ENCODE data around the gene HMGB4.

Gene HMGB4, protein sequence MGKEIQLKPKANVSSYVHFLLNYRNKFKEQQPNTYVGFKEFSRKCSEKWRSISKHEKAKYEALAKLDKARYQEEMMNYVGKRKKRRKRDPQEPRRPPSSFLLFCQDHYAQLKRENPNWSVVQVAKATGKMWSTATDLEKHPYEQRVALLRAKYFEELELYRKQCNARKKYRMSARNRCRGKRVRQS

GRCh38 chr1:33863779-33864178 lies at the start of gene HMGB4:
TSS of gene HMGB4 (plus strand) at chr1:33864079. CDS start at chr1:33864192, 113 bp downstream.
- DNase-seq (ENCODE audit: low spot score), result no peak

GRCh38 chr1:33814166-33814565 lies 49.7 kb upstream of the HMGB4 start:
- no peak for DNase-seq (ENCODE audit: low spot score)

DNA sequence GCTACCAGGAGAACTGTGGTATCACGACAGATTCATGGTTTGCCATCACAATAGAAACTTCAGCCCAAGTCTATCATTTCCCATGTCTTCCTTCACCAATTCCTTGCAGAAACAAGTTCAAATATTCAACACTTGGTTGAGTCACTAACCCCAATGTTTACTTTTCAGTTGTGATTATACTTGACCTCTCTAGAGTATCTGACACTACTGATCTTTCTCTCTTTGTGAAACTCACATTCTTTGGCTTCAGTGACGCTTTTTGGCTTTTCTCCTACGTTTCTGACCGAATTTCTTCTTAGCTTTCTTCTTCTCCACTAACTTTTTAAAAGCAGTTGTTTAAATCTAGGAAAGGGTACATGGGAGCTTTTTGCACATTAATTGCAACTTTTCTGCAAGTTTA lies 48.8 kb upstream of the HMGB4 start:
- no peak for DNase-seq (ENCODE audit: low spot score)

DNA sequence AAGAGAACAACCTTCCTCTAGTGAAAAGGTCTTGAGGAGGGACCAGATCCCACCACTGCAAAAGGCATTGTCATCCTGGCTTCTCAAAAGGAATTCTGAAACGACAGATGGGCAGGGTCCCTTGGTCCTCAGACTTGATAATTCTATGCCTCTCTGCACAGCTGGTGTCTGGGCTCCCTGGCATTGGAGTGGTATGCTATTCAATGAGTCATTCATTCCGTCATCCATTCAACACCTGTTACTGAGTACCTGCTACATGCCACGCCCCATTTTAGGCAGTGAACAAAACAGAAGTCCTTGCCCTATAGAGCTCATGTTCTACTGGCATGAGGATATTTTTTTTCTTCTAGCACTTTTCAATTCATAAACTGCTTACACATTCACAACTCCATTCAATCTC lies 45.8 kb upstream of the HMGB4 start:
- no peak for DNase-seq (ENCODE audit: low spot score)

DNA sequence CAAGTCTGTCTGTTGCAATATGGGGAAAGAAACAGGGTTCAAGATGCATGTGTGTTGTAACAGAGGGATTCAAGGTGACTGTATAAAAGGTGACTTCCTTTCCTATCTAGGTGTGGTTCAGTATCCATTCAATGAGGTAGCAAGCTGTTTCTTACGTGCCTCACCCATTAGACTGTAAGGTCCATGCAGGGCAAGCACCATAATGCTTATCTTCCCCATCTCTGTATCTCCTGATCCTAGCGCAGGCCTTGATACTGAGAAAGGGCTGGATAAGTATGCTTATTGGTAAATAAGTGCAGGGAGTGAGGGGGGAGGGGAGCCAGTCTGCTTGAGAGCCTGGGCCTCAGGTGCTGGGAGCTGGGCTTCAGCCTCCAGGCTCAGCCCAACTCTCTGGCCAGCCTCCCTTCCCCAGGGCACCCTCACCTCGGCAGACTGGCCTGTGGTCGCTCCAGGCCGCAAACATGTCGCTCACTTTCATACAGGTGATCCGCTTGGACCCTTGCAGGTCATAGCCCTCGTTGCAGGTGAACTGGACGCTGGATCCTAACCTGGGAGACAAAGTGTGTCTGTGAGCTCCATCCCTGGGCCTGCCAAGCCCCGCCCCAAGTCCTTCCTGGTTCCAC lies 44.5 kb upstream of the HMGB4 start:
- DNase-seq (ENCODE audit: low spot score), result no peak

DNA sequence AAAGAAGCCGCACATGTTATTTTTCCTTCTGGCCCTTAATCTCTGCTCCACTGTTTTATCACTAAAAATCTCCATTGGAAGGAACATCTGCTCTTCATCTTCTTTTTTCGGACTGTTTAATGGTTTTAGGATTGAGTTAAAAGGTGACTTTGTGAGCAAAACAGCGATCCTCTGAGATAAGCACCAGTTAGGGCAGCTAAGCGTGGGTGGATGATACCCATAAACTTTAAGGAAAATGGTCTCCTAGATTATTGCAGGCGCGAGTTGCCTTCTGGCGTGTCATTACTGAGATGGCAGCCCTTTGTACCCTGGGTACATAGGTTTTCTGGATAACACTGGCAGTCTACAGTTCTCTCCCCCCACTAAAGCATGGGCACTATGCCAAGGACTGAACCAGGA lies 44.0 kb upstream of the HMGB4 start:
- DNase-seq (ENCODE audit: low spot score), result no peak

- DNase-seq (ENCODE audit: low spot score), result no peak
Observed at GRCh38 chr1:33820804-33821203, 43.1 kb upstream of the HMGB4 start.

DNA sequence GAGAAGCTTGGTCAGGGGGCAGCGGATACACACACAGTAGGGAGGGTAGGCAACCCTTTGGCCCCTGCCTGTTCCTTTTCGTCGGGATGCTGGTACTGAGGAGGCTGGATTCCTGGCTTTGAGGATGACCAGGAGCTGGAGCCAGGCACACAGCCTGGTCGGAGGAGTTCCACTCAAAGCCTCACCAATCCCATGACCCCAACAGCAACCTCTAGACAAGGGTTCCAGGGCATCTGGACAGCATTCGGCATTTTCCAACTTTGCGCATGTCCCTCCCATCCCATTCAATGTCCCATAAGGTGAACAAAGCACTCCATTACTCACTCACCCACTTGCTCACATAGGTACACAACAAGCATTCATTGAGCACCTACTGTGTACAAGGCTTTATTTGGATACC lies 42.6 kb upstream of the HMGB4 start:
- no peak for DNase-seq (ENCODE audit: low spot score)

DNA sequence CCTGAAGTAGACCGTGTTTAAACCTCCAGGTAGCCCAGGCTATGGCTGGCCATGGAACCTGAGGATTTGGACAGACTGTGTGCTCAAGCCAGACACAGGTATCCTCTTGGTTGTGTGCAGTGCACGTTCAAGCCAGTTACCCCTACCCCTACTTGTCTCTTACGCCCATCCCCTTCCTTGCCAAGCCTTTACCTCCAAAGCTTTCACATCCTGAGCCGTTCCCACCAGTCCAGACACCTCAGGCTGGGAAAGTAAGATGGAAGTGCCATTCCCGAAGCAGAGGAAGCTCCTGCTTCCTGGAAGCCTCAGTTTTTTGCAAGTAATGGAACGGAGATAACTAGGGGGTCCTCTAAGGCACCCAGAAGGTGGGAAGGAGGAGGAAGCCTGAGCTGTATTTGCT lies 41.5 kb upstream of the HMGB4 start:
- DNase-seq (ENCODE audit: low spot score), result no peak

- DNase-seq (ENCODE audit: low spot score), result no peak
Observed at GRCh38 chr1:33823401-33823800, 40.5 kb upstream of the HMGB4 start.

GRCh38 chr1:33823830-33824229 lies 40.0 kb upstream of the HMGB4 start:
- DNase-seq (ENCODE audit: low spot score), result no peak

DNA sequence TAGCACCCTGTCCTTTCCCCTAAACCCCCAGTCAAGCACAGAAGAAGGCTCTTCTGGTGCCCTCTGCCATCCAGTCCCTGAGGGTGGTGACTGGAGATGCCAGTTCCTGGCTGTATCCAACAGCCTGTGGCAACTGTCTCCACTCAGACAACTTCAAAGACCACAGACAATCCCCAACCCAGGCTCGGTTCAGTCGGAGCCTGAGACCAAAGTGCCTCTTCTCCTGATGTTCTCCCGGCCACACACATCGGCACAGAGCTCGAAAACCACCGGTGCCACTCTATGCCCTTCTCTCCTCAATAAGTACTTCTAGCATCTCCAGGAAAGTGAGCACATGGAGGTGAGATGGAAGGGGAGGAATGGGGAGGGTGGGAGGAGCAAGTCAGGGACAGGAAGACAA lies 39.6 kb upstream of the HMGB4 start:
- DNase-seq (ENCODE audit: low spot score), result no peak

DNA sequence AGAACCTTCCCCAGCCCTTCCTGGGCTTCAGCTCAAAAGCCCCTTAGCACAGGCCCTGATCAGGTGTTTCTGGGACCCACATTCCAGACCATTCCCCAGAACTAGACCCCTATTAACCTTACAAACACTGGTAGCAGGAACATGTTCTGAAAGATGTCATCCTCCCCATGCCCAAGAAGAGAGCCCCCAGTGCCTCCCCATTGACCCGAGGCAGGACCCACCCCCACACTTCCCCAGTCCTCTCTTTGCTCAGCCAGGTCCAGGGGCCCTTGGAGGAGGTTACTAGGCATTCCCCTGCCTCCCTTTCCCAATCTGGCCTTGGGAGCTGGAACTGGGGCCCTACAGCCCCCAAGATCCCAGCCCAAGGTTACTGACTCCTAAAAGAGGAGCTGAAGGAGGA lies 38.9 kb upstream of the HMGB4 start:
- no peak for DNase-seq (ENCODE audit: low spot score)

DNA sequence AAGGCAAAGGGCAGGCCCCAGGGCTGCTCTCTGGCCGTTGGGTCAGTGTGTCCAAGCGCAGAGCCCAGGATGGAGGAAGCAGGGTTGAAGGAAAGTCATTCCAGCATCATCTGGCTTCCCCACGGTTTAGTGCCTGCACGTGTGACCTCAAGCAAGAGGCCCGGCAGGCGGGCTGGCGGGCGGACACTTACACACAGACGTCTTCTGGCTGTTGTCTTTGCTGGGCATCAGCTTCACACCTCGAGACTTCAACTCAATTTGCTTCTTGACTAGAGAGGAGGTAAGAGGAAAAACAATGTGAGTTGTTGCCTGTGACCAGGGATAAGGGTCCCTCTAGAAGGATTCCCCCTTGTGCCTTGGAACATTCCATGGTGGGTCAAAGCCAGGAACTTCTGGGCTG lies 38.4 kb upstream of the HMGB4 start:
- no peak for DNase-seq (ENCODE audit: low spot score)

- DNase-seq (ENCODE audit: low spot score), result no peak
Observed at GRCh38 chr1:33826311-33826710, 37.6 kb upstream of the HMGB4 start.

GRCh38 chr1:33826711-33827110 lies 37.2 kb upstream of the HMGB4 start:
- DNase-seq (ENCODE audit: low spot score), result no peak

- DNase-seq (ENCODE audit: low spot score), result no peak
Observed at GRCh38 chr1:33828059-33828458, 35.8 kb upstream of the HMGB4 start.

GRCh38 chr1:33828654-33829053 lies 35.2 kb upstream of the HMGB4 start:
- no peak for DNase-seq (ENCODE audit: low spot score)

DNA sequence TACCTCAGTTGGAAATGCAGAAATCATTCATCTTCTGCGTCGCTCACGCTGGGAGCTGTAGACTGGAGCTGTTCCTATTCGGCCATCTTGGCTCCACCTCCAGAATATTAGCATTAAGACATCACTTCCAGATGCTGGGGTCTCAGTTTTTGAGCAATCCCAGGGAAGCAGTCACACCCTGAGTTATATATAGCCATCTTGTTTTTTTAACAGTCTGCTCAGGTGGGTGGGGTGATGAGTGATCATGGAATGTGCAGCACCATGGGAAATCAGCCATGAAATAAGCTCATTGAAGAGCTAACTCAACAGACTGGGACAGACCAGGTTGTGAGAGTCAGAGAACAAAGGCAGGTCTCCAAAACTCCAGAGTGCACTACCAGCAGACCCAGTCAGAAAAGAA lies 27.0 kb upstream of the HMGB4 start:
- DNase-seq (ENCODE audit: low spot score), result no peak

- DNase-seq (ENCODE audit: low spot score), result no peak
Observed at GRCh38 chr1:33837635-33838034, 26.2 kb upstream of the HMGB4 start.

DNA sequence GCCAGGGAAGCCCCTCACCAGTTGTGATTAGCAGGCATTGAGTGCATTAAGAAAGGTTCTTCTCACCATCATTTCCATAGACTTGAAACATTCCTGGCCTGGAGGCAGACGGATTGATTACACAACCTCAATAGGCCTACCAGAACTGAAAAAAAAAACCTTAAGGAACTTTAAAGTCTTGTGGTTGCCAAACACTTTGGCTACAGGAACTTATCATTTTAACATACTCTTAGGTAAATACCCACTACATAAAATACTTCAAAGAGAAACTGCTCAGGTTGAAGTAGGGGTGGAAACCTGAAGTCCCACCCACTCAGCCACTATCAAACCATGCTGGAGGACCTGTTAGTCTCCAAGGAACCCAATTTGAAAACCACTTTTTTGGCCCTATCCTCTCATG lies 22.4 kb upstream of the HMGB4 start:
- no peak for DNase-seq (ENCODE audit: low spot score)

DNA sequence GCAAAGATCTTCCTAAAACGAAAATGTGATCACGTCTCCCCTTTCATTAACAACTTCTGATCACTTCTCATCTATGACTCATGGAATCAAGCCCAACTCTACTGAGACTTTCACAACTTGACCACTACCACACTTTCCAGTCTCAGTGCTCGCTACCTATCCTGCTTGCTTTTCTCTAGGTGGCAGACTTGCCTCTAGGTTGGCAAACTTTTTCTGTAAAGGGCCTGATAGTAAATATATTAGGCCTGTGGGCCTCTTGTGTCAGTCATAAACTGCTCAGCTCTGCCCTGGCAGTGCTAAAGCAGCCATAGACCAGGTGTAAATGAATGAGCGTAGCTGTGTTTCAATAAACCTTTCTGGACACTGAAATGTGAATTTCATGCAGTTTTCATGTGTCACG lies 21.5 kb upstream of the HMGB4 start:
- no peak for DNase-seq (ENCODE audit: low spot score)

DNA sequence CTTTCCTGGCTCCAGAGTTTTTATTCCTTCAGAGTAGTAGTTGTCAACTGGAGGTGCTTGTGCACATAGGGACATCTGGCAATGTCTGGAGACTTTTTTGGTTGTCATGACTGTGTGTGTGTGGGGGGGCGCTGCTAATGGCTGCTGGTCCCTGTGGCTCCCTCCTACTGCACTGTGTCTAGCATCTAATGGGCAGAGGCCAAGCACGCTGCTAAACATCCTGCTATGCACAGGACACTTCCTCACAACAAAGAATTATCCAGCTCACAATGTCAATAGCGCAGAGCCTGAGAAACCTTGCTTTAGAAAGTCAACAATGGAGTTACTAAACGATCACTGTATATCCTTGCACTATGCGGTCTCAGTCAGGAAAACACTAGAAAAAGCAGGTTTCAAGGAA lies 19.7 kb upstream of the HMGB4 start:
- DNase-seq (ENCODE audit: low spot score), result no peak

DNA sequence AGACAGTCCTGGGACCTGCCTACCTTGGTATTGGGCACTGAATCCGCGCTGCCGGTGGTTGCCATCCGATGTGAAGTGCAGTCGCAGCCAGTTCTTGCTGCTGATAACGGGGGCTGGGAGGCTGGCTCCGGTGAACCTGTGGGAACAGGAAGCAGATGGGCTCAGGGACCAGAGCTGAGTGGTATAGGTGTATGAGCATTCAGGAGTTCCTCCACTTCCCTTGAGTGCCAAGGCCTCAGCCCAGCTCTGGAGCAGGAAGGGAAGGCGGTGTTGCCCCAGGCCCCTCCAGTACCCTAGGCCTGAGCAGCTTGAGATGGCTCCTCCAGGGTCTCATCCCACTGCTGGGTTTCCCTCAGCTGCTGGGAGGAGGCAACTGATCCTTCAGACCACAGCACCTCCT lies 17.0 kb upstream of the HMGB4 start:
- no peak for DNase-seq (ENCODE audit: low spot score)
